Sigmoid colon (tissue), 4 donors: ENCODE measurements around the gene EFNA5.

Source experiments
- CTCF ChIP-seq, 4 experiments: fragments of 450-650 bp in 3 of 4; fragments of 200-600 bp in 1 of 4; IDR thresholded peaks; one replicate each; pipeline ENCODE4 v1.5.1; 2016 to 2019; ENCODE audit warnings: antibody characterized with exemption in 4 of 4, mild to moderate bottlenecking in 3 of 4, moderate library complexity in 2 of 4
- EP300 ChIP-seq, 4 donors: sonication (generic); formaldehyde crosslinking; IDR thresholded peaks; one replicate each; pipeline ENCODE4 v1.6.1; 2017; ENCODE audit warnings: antibody characterized with exemption in 4 of 4
- POLR2A ChIP-seq, 2 donors: fragments of 450-650 bp; IDR thresholded peaks; one replicate each; pipeline ENCODE4 v1.6.1; 2016; ENCODE audit warnings: antibody characterized with exemption in 2 of 2, mild to moderate bottlenecking in 2 of 2, moderate library complexity in 2 of 2
- POLR2AphosphoS5 ChIP-seq, 4 donors: sonication (generic); formaldehyde crosslinking; IDR thresholded peaks; one replicate each; pipeline ENCODE4 v1.6.1; 2017; ENCODE audit warnings: antibody characterized with exemption in 4 of 4

- peak; percentile 84 to 95 (median 92) for TF ChIP-seq CTCF (IDR thresholded peaks at IDR 0.05)
- no peak for TF ChIP-seq POLR2A (IDR thresholded peaks at IDR 0.05)
- no peak for TF ChIP-seq POLR2AphosphoS5 (IDR thresholded peaks at IDR 0.05)
- no peak for TF ChIP-seq EP300 (IDR thresholded peaks at IDR 0.05)
Measured at GRCh38 chr5:107673368-107674136, 2.8 kb upstream of the EFNA5 start.
